ACC112 (cell line): ENCODE results near the gene CHP2.

Source experiments
- H2AFZ ChIP-seq: fragments of 200-600 bp; sonication (generic); one replicate; pipeline ENCODE4 v1.6.0; 2017; ENCODE audit warnings: antibody characterized with exemption, low read length; ENCODE audit not compliant: unreplicated experiment
- H3K27ac ChIP-seq: fragments of 200-600 bp; sonication (generic); 2 replicates; pipeline ENCODE4 v1.5.1; 2014; ENCODE audit warnings: low read depth, mild to moderate bottlenecking, antibody characterized with exemption, low read length, moderate library complexity
- H3K27me3 ChIP-seq: fragments of 200-600 bp; sonication (generic); 2 replicates; pipeline ENCODE4 v1.6.1; 2014; ENCODE audit warnings: mild to moderate bottlenecking, antibody characterized with exemption, low read length, moderate library complexity, mixed read lengths; ENCODE audit not compliant: insufficient read depth
- H3K36me3 ChIP-seq: fragments of 200-600 bp; sonication (generic); 2 replicates; pipeline ENCODE4 v1.6.1; 2016; ENCODE audit warnings: mild to moderate bottlenecking, antibody characterized with exemption, low read length, moderate library complexity, mixed read lengths; ENCODE audit not compliant: insufficient read depth
- H3K4me1 ChIP-seq: fragments of 200-600 bp; sonication (generic); one replicate; pipeline ENCODE4 v1.6.1; 2016; ENCODE audit warnings: low read length, mixed read lengths; ENCODE audit not compliant: insufficient read depth, unreplicated experiment, control insufficient read depth
- H3K4me3 ChIP-seq: fragments of 200-600 bp; sonication (generic); 2 replicates; pipeline ENCODE4 v1.5.1; 2014; ENCODE audit warnings: mild to moderate bottlenecking, low read depth, low read length
- H3K79me2 ChIP-seq: fragments of 200-600 bp; sonication (generic); one replicate; pipeline ENCODE4 v1.6.0; 2016; ENCODE audit warnings: low read length; ENCODE audit not compliant: control insufficient read depth, unreplicated experiment, insufficient read depth

The CHP2 gene

GRCh38 chr16:23807028-23807427, 52.2 kb downstream of the CHP2 start:
- Histone ChIP-seq H3K27me3 (peaks cover 11% of the 10 kb centered on the region), H3K27ac (no peak overlapping the region), H3K4me1 (peaks cover 4% of the 10 kb centered on the region), H3K79me2 (no peaks in the 10 kb centered on the region), H3K36me3 (no peaks in the 10 kb centered on the region), H2AFZ (no peak overlapping the region), H3K4me3 (no peak overlapping the region)
